PC-9 (cell line): ENCODE data around the gene SPATA46. TPM values are rescaled to one million over a fixed set of nuclear protein-coding genes. Genes with fewer than 3 reads are reported as not detected.

ENCODE experiments used
- BruUV-seq: library from RNA; stranded (reverse); fragments of 400-500 nt; replicated peaks from 2 replicates; lab custom pipeline; 2021; lab: Mats Ljungman, UMichigan
- CTCF ChIA-PET: fragments of 300-600 bp; sonication (Branson Sonifier 250); formaldehyde crosslinking; loops from one replicate; lab custom pipeline; 2022; ENCODE audit warnings: antibody characterized with exemption; lab: Charles Lee
- POLR2A ChIA-PET: fragments of 300-600 bp; sonication (Branson Sonifier 250); formaldehyde crosslinking; loops from one replicate; lab custom pipeline; 2022; ENCODE audit warnings: antibody characterized with exemption; ENCODE audit not compliant: unreplicated experiment; lab: Charles Lee
- DNase-seq, 2 experiments: peaks; one replicate each; pipeline versions ENCODE4 v3.0.0 to v3.0.0-alpha.2; 2015 to 2022; ENCODE audit warnings: mixed read lengths in 1 of 2
- H2AFZ ChIP-seq: fragments of 200-600 bp; sonication (generic); 2 replicates; pipeline ENCODE4 v1.8.1; 2017; ENCODE audit warnings: antibody characterized with exemption
- H3F3A ChIP-seq: fragments of 200-600 bp; sonication (generic); 2 replicates; pipeline ENCODE4 v1.8.1; 2017; ENCODE audit warnings: antibody characterized with exemption, mild to moderate bottlenecking, low read depth; ENCODE audit not compliant: insufficient read depth
- H3K27ac ChIP-seq: fragments of 200-600 bp; sonication (generic); 2 replicates; pipeline ENCODE4 v1.6.1; 2016; ENCODE audit warnings: mixed run types
- H3K27me3 ChIP-seq: fragments of 200-600 bp; sonication (generic); 2 replicates; pipeline ENCODE4 v1.6.1; 2016; ENCODE audit warnings: low read depth, mixed run types; ENCODE audit not compliant: insufficient read depth
- H3K36me3 ChIP-seq: fragments of 200-600 bp; sonication (generic); 2 replicates; pipeline ENCODE4 v1.6.1; 2016; ENCODE audit warnings: low read depth, mixed run types
- H3K4me1 ChIP-seq: fragments of 200-600 bp; sonication (generic); replicated peaks from 2 replicates; pipeline ENCODE4 v1.6.1; 2016; ENCODE audit warnings: mixed run types; ENCODE audit not compliant: insufficient read depth
- H3K4me2 ChIP-seq: fragments of 200-600 bp; sonication (generic); 2 replicates; pipeline ENCODE4 v1.6.1; 2017; ENCODE audit warnings: mixed run types
- H3K4me3 ChIP-seq: fragments of 200-600 bp; sonication (generic); 2 replicates; pipeline ENCODE4 v1.6.1; 2016; ENCODE audit warnings: mixed run types
- H3K79me2 ChIP-seq: fragments of 200-600 bp; sonication (generic); 2 replicates; pipeline ENCODE4 v1.6.1; 2017; ENCODE audit warnings: low read depth, mixed run types
- H3K9me2 ChIP-seq: fragments of 200-600 bp; sonication (generic); 2 replicates; pipeline ENCODE4 v1.8.1; 2017; ENCODE audit warnings: mild to moderate bottlenecking; ENCODE audit not compliant: insufficient read depth
- H3K9me3 ChIP-seq: fragments of 200-600 bp; sonication (generic); 2 replicates; pipeline ENCODE4 v1.8.1; 2016; ENCODE audit warnings: low read depth; ENCODE audit not compliant: insufficient read depth
- H4K20me1 ChIP-seq: fragments of 200-600 bp; sonication (generic); 2 replicates; pipeline ENCODE4 v1.8.1; 2017; ENCODE audit not compliant: insufficient read depth
- CTCF ChIP-seq: fragments of 200-600 bp; sonication (generic); conservative IDR thresholded peaks from 2 replicates; pipeline ENCODE4 v1.6.1; 2017; ENCODE audit warnings: mixed run types, antibody characterized with exemption, mild to moderate bottlenecking, moderate library complexity
- EZH2 ChIP-seq: fragments of 200-600 bp; sonication (generic); IDR thresholded peaks from 2 replicates; pipeline ENCODE4 v1.8.0; 2017; ENCODE audit warnings: antibody characterized with exemption, low read depth
- intact Hi-C: fragments of 100-400 bp; cut with micrococcal nuclease; formaldehyde crosslinking; loops from one replicate; pipeline ENCODE4 v1.10.0; 2022; ENCODE audit not compliant: unreplicated experiment
- total RNA-seq: library from RNA; stranded (reverse); gene quantifications from 2 replicates; pipeline ENCODE4 v1.2.3, GENCODE V29; 2021

Gene SPATA46
- total RNA-seq, 1 experiment from 2014 or later = not detected

- Histone ChIP-seq H3K36me3 (no peaks in the 10 kb centered on the region), H3K9me2 (no peaks in the 10 kb centered on the region), H2AFZ (no peak overlapping the region), H3K79me2 (no peaks in the 10 kb centered on the region), H3K27me3 (no peaks in the 10 kb centered on the region), H3K4me3 (no peak overlapping the region), H3K27ac (no peak overlapping the region), H3F3A (no peaks in the 10 kb centered on the region), H4K20me1 (no peaks in the 10 kb centered on the region), H3K4me1 (no peaks in the 10 kb centered on the region), H3K9me3 (no peaks in the 10 kb centered on the region), H3K4me2 (no peak overlapping the region)
- intact Hi-C loops = no loop called here
- no TSS peak for BruUV-seq
- no peak for TF ChIP-seq EZH2
- no peak for TF ChIP-seq CTCF
- ChIA-PET POLR2A (no interaction called here), CTCF (no interaction called here)
- DNase-seq = no peak
These were observed 21.4 kb upstream of the SPATA46 start for GRCh38 chr1:162397943-162398560.

GRCh38 chr1:162397039-162397448 lies 20.4 kb upstream of the SPATA46 start:
- no peaks in the 10 kb centered on the region for H3K36me3 ChIP-seq
- H3K9me2 ChIP-seq = no peaks in the 10 kb centered on the region
- no peaks in the 10 kb centered on the region for H3K27me3 ChIP-seq
- CTCF ChIA-PET = no interaction called here
- no peak for DNase-seq
- no peak overlapping the region for H3K4me2 ChIP-seq
- no peaks in the 10 kb centered on the region for H3F3A ChIP-seq
- intact Hi-C loops = no loop called here
- no peak for TF ChIP-seq CTCF
- TF ChIP-seq EZH2 = no peak
- no peaks in the 10 kb centered on the region for H3K4me1 ChIP-seq
- H3K79me2 ChIP-seq = no peaks in the 10 kb centered on the region
- no peak overlapping the region for H3K27ac ChIP-seq
- H3K4me3 ChIP-seq = no peak overlapping the region
- POLR2A ChIA-PET = no interaction called here
- no peaks in the 10 kb centered on the region for H4K20me1 ChIP-seq
- H3K9me3 ChIP-seq = no peaks in the 10 kb centered on the region
- no peak overlapping the region for H2AFZ ChIP-seq
- BruUV-seq = no TSS peak

GRCh38 chr1:162396201-162396906 lies 19.7 kb upstream of the SPATA46 start:
- Histone ChIP-seq H3K79me2 (no peaks in the 10 kb centered on the region), H3K36me3 (no peaks in the 10 kb centered on the region), H3K9me3 (no peaks in the 10 kb centered on the region), H3K27ac (no peak overlapping the region), H2AFZ (no peak overlapping the region), H4K20me1 (no peaks in the 10 kb centered on the region), H3K4me1 (no peaks in the 10 kb centered on the region), H3K4me2 (no peak overlapping the region), H3K27me3 (no peaks in the 10 kb centered on the region), H3K4me3 (no peak overlapping the region), H3K9me2 (no peaks in the 10 kb centered on the region), H3F3A (peaks cover 4% of the 10 kb centered on the region; the same call in 1 of the 2 replicates)
- no TSS peak for BruUV-seq
- ChIA-PET POLR2A (no interaction called here), CTCF (no interaction called here)
- TF ChIP-seq EZH2 = no peak
- TF ChIP-seq CTCF = no peak
- DNase-seq = no peak
- intact Hi-C loops = no loop called here
